DND-41 (cell line): ENCODE measurements around the gene IL17REL.

ENCODE experiments used
- ATAC-seq: fragments of 200-7000 bp; cut with Tn5 transposase; 3 replicates; pipeline ENCODE4 v1.9.1; 2021; ENCODE audit warnings: low read depth; ENCODE audit not compliant: insufficient read depth
- DNase-seq: peaks from one replicate; pipeline ENCODE4 v3.0.0-alpha.2; 2020
- H2AFZ ChIP-seq: 2 replicates; pipeline ENCODE4 v1.6.0; 2012; ENCODE audit warnings: low read depth, low read length
- H3K27ac ChIP-seq: 2 replicates; pipeline ENCODE4 v1.5.1; 2012; ENCODE audit warnings: low read length, inconsistent platforms
- H3K27me3 ChIP-seq: fragments of 200-600 bp; sonication (generic); 2 replicates; pipeline ENCODE4 v1.6.0; 2012; ENCODE audit warnings: low read length, mild to moderate bottlenecking, inconsistent platforms; ENCODE audit not compliant: insufficient read depth, poor library complexity
- H3K36me3 ChIP-seq: 2 replicates; pipeline ENCODE4 v1.5.1; 2012; ENCODE audit warnings: low read length, inconsistent platforms; ENCODE audit not compliant: insufficient read depth
- H3K4me1 ChIP-seq: 2 replicates; pipeline ENCODE4 v1.5.1; 2012; ENCODE audit warnings: mild to moderate bottlenecking, low read length; ENCODE audit not compliant: insufficient read depth
- H3K4me2 ChIP-seq: 2 replicates; pipeline ENCODE4 v1.6.0; 2012; ENCODE audit warnings: mild to moderate bottlenecking, moderate library complexity, low read length, inconsistent platforms; ENCODE audit not compliant: insufficient read depth
- H3K4me3 ChIP-seq, 2 experiments: fragments of 200-600 bp in 1 of 2; shearing (Covaris generic) in 1 of 2; 2 replicates each; pipeline ENCODE4 v1.5.1; 2012 to 2016; ENCODE audit warnings: inconsistent platforms in 2 of 2, low read length in 2 of 2, mild to moderate bottlenecking in 2 of 2, low read depth in 1 of 2, moderate library complexity in 1 of 2
- H3K79me2 ChIP-seq: 2 replicates; pipeline ENCODE4 v1.6.0; 2012; ENCODE audit warnings: low read length, inconsistent platforms; ENCODE audit not compliant: insufficient read depth
- H3K9ac ChIP-seq: 2 replicates; pipeline ENCODE4 v1.6.0; 2012; ENCODE audit warnings: low read depth, mild to moderate bottlenecking, inconsistent platforms, low read length, moderate library complexity
- H3K9me3 ChIP-seq: 2 replicates; pipeline ENCODE4 v1.5.1; 2012; ENCODE audit warnings: low read length, moderate library complexity, mild to moderate bottlenecking, inconsistent platforms; ENCODE audit not compliant: insufficient read depth, severe bottlenecking
- H4K20me1 ChIP-seq: 2 replicates; pipeline ENCODE4 v1.6.0; 2012; ENCODE audit warnings: low read length; ENCODE audit not compliant: insufficient read depth
- EZH2 ChIP-seq: IDR thresholded peaks from 3 replicates; pipeline ENCODE4 v1.6.1; 2012; ENCODE audit warnings: borderline replicate concordance, low read depth, mild to moderate bottlenecking, moderate library complexity, low read length, inconsistent platforms; ENCODE audit not compliant: severe bottlenecking
- TF ChIP-seq, protein P1 (sequence below): IDR thresholded peaks from 2 replicates; pipeline ENCODE4 v1.5.1; 2012; ENCODE audit warnings: borderline replicate concordance, low read length, moderate library complexity, mild to moderate bottlenecking; ENCODE audit not compliant: poor library complexity, severe bottlenecking; ENCODE audit errors: extremely low read depth

The IL17REL gene

DNA sequence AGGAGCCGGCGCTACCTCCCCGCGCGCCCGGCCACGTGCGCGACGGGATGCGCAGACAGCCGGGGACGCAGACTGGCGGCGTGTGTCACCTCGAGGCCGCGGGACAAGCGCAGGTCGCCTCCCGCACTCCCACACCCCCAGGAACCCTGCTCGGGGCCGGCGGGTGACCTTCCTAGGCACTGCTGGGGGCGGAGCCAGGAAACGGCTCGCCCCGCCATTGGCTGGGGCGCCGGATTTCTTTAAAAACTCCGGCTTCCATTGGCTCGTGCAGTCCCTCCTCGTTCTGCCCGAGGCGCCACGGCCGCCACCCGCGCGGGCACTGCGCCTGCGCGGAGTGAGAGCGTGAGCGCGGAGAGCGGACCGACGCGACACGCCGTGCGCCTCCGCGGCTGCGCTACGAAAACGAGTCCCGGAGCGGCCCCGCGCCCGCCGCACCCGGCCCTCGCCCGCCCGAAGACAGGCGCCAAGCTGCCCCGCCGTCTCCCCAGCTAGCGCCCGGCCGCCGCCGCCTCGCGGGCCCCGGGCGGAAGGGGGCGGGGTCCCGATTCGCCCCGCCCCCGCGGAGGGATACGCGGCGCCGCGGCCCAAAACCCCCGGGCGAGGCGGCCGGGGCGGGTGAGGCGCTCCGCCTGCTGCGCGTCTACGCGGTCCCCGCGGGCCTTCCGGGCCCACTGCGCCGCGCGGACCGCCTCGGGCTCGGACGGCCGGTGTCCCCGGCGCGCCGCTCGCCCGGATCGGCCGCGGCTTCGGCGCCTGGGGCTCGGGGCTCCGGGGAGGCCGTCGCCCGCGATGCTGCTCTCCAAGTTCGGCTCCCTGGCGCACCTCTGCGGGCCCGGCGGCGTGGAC is 52.2 kb downstream of the IL17REL start, which contains the start of gene PIM3:
PIM3 (plus strand) TSS at position 614 of the 846 bp plus-strand sequence; CDS start at position 790, 176 bp downstream.
- peak within 1 kb of the TSS; percentile 91 for H3K27ac ChIP-seq
- H3K36me3 ChIP-seq = peaks cover 30% of the 10 kb centered on the region
- peak within 1 kb of the TSS; percentile 77 for H2AFZ ChIP-seq
- peak within 1 kb of the TSS; percentile 90 for H3K4me2 ChIP-seq
- peak within 1 kb of the TSS; percentile 86 for H3K9ac ChIP-seq
- ATAC-seq = peak; percentile 87
- no peaks in the 10 kb centered on the region for H3K9me3 ChIP-seq
- H4K20me1 ChIP-seq = peaks cover 39% of the 10 kb centered on the region
- peaks cover 39% of the 10 kb centered on the region for H3K4me1 ChIP-seq
- no peaks in the 10 kb centered on the region for H3K27me3 ChIP-seq
- peak; percentile 95 for DNase-seq
- TF ChIP-seq EZH2 = no peak
- TF ChIP-seq, protein P1, sequence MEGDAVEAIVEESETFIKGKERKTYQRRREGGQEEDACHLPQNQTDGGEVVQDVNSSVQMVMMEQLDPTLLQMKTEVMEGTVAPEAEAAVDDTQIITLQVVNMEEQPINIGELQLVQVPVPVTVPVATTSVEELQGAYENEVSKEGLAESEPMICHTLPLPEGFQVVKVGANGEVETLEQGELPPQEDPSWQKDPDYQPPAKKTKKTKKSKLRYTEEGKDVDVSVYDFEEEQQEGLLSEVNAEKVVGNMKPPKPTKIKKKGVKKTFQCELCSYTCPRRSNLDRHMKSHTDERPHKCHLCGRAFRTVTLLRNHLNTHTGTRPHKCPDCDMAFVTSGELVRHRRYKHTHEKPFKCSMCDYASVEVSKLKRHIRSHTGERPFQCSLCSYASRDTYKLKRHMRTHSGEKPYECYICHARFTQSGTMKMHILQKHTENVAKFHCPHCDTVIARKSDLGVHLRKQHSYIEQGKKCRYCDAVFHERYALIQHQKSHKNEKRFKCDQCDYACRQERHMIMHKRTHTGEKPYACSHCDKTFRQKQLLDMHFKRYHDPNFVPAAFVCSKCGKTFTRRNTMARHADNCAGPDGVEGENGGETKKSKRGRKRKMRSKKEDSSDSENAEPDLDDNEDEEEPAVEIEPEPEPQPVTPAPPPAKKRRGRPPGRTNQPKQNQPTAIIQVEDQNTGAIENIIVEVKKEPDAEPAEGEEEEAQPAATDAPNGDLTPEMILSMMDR = no peak
- peak within 1 kb of the TSS; percentile 89 to 92 for H3K4me3 ChIP-seq
- peaks cover 37% of the 10 kb centered on the region for H3K79me2 ChIP-seq

- Histone ChIP-seq H3K36me3 (peaks cover 30% of the 10 kb centered on the region), H4K20me1 (peaks cover 32% of the 10 kb centered on the region), H3K27me3 (no peaks in the 10 kb centered on the region), H3K79me2 (peaks cover 37% of the 10 kb centered on the region), H3K4me2 (peak overlapping the region; percentile 90), H3K27ac (peak overlapping the region; percentile 91), H3K9me3 (no peaks in the 10 kb centered on the region), H3K4me1 (peaks cover 39% of the 10 kb centered on the region), H3K9ac (peak overlapping the region; percentile 86), H2AFZ (peak overlapping the region; percentile 77), H3K4me3 (peak overlapping the region; percentile 40 to 92)
- ATAC-seq = no peak
- TF ChIP-seq, protein P1 = peak; percentile 23
- no peak for TF ChIP-seq EZH2
- no peak for DNase-seq
Observed at GRCh38 chr22:49959782-49960158, 52.8 kb downstream of the IL17REL start.

- TF ChIP-seq, protein P1 = no peak
- no peak for TF ChIP-seq EZH2
- Histone ChIP-seq H3K27me3 (no peaks in the 10 kb centered on the region), H3K9ac (peak overlapping the region; percentile 86), H4K20me1 (peaks cover 26% of the 10 kb centered on the region), H3K79me2 (peaks cover 35% of the 10 kb centered on the region), H2AFZ (0 out of 2 replicates have a peak overlapping the region, but pooled peaks have one; percentile 77), H3K4me2 (peak overlapping the region; percentile 90), H3K27ac (peak overlapping the region; percentile 91), H3K4me1 (peaks cover 38% of the 10 kb centered on the region), H3K36me3 (peaks cover 26% of the 10 kb centered on the region), H3K9me3 (no peaks in the 10 kb centered on the region), H3K4me3 (peak overlapping the region; percentile 40 to 92)
- DNase-seq (no peak), ATAC-seq (no peak)
Observed at GRCh38 chr22:49958931-49959781, 53.4 kb downstream of the IL17REL start.
